Activated CD4-positive, alpha-beta T cell treated with anti-CD3 and anti-CD28 coated beads, Interleukin-2, amount 10 ng/mL, durations not matched to agents 7 days and 5 days (primary cell): ENCODE data around the gene NIM1K. TPM values are rescaled to one million over a fixed set of nuclear protein-coding genes. Genes with fewer than 3 reads are reported as not detected.

Experiments used
- CTCF ChIA-PET: fragments of 350-600 bp; sonication (Branson Sonifier 250); formaldehyde crosslinking; loops from one replicate; lab custom pipeline; 2021; ENCODE audit warnings: antibody characterized with exemption; lab: Charles Lee
- POLR2A ChIA-PET: fragments of 350-600 bp; sonication (Branson Sonifier 250); formaldehyde crosslinking; loops from one replicate; lab custom pipeline; 2021; ENCODE audit warnings: antibody characterized with exemption; lab: Charles Lee
- DNase-seq: peaks from one replicate; pipeline ENCODE4 v3.0.0-alpha.2; 2020
- H3K27ac Mint-ChIP-seq: one replicate; pipeline ENCODE4 v1.8.0; 2021; ENCODE audit warnings: mild to moderate bottlenecking, moderate library complexity, mixed read lengths
- H3K27me3 Mint-ChIP-seq: one replicate; pipeline ENCODE4 v1.8.0; 2021; ENCODE audit warnings: mixed read lengths
- H3K36me3 Mint-ChIP-seq: one replicate; pipeline ENCODE4 v1.8.0; 2021; ENCODE audit warnings: low read depth, mixed read lengths
- H3K4me1 Mint-ChIP-seq: one replicate; pipeline ENCODE4 v1.8.0; 2021; ENCODE audit warnings: mixed read lengths
- H3K4me3 Mint-ChIP-seq: one replicate; pipeline ENCODE4 v1.8.0; 2021; ENCODE audit warnings: mild to moderate bottlenecking, moderate library complexity, mixed read lengths
- H3K9me3 Mint-ChIP-seq: one replicate; pipeline ENCODE4 v1.8.0; 2021; ENCODE audit warnings: mixed read lengths
- total RNA-seq, 2 experiments: library from RNA; stranded (reverse); gene quantifications; one replicate each; pipeline ENCODE4 v1.2.3, GENCODE V29; 2021

Gene NIM1K
- total RNA-seq, 2 experiments from 2014 or later, result 0.50 to 0.75 TPM

GRCh38 chr5:43274435-43275114 is 82.5 kb downstream of the NIM1K start:
- Mint-ChIP-seq H3K9me3 (no peaks in the 10 kb centered on the region), H3K4me3 (no peak overlapping the region), H3K4me1 (no peaks in the 10 kb centered on the region), H3K27ac (no peak overlapping the region), H3K36me3 (no peaks in the 10 kb centered on the region), H3K27me3 (peaks cover 10% of the 10 kb centered on the region)
- ChIA-PET POLR2A (no interaction called here), CTCF (interaction anchor here (0.9 to 1.0 kb wide), 2 partner anchors 32 to 53 kb away, joined by 3 read pairs; no protein-coding TSS in a partner anchor)
- no peak for DNase-seq

GRCh38 chr5:43275391-43275790 is 83.4 kb downstream of the NIM1K start:
- H3K36me3 Mint-ChIP-seq, result no peaks in the 10 kb centered on the region
- H3K27ac Mint-ChIP-seq, result no peak overlapping the region
- no peaks in the 10 kb centered on the region for H3K4me1 Mint-ChIP-seq
- ChIA-PET POLR2A (no interaction called here), CTCF (interaction anchor here (0.6 to 1.0 kb wide), 3 partner anchors 33 to 112 kb away, joined by 3 to 4 read pairs (median 3); no protein-coding TSS in a partner anchor)
- H3K9me3 Mint-ChIP-seq, result no peaks in the 10 kb centered on the region
- peaks cover 10% of the 10 kb centered on the region for H3K27me3 Mint-ChIP-seq
- no peak overlapping the region for H3K4me3 Mint-ChIP-seq
- no peak for DNase-seq

GRCh38 chr5:43279548-43280274 is 87.7 kb downstream of the NIM1K start:
- no peaks in the 10 kb centered on the region for H3K36me3 Mint-ChIP-seq
- no peak overlapping the region for H3K4me3 Mint-ChIP-seq
- DNase-seq, result no peak
- ChIA-PET POLR2A (no interaction called here), CTCF (no interaction called here)
- H3K4me1 Mint-ChIP-seq, result no peaks in the 10 kb centered on the region
- H3K27me3 Mint-ChIP-seq, result no peaks in the 10 kb centered on the region
- no peak overlapping the region for H3K27ac Mint-ChIP-seq
- no peaks in the 10 kb centered on the region for H3K9me3 Mint-ChIP-seq

GRCh38 chr5:43281840-43282658 is 90.0 kb downstream of the NIM1K start:
- Mint-ChIP-seq H3K4me3 (no peak overlapping the region), H3K4me1 (no peaks in the 10 kb centered on the region), H3K36me3 (peaks cover 10% of the 10 kb centered on the region), H3K27me3 (no peaks in the 10 kb centered on the region), H3K27ac (no peak overlapping the region), H3K9me3 (no peaks in the 10 kb centered on the region)
- no peak for DNase-seq
- ChIA-PET POLR2A (no interaction called here), CTCF (no interaction called here)

- POLR2A ChIA-PET, result no interaction called here
- CTCF ChIA-PET, result interaction anchor here (0.5 to 1.1 kb wide), 2 partner anchors 9 to 114 kb away, joined by 5 to 6 read pairs; no protein-coding TSS in a partner anchor
These were observed 94.6 kb downstream of the NIM1K start for GRCh38 chr5:43286623-43287022.

GRCh38 chr5:43287493-43287892 is 95.5 kb downstream of the NIM1K start:
- Mint-ChIP-seq H3K4me3 (no peak overlapping the region), H3K27me3 (no peaks in the 10 kb centered on the region), H3K9me3 (no peaks in the 10 kb centered on the region), H3K36me3 (peaks cover 43% of the 10 kb centered on the region), H3K27ac (no peak overlapping the region), H3K4me1 (peaks cover 6% of the 10 kb centered on the region)
- no peak for DNase-seq
- CTCF ChIA-PET, result interaction anchor here (1.1 kb wide), 1 partner anchor 10 kb away, joined by 6 read pairs; no protein-coding TSS in a partner anchor
- POLR2A ChIA-PET, result no interaction called here

More at GRCh38 chr5:43286623-43287022, 94.6 kb downstream of the NIM1K start:
- Mint-ChIP-seq H3K27ac (no peak overlapping the region), H3K36me3 (peaks cover 39% of the 10 kb centered on the region), H3K9me3 (no peaks in the 10 kb centered on the region), H3K4me3 (no peak overlapping the region), H3K27me3 (no peaks in the 10 kb centered on the region), H3K4me1 (peaks cover 5% of the 10 kb centered on the region)
- DNase-seq, result no peak

GRCh38 chr5:43288269-43288831 is 96.3 kb downstream of the NIM1K start:
- POLR2A ChIA-PET, result no interaction called here
- Mint-ChIP-seq H3K4me1 (peaks cover 6% of the 10 kb centered on the region), H3K9me3 (no peaks in the 10 kb centered on the region), H3K27me3 (no peaks in the 10 kb centered on the region), H3K27ac (no peak overlapping the region), H3K36me3 (peaks cover 49% of the 10 kb centered on the region), H3K4me3 (no peak overlapping the region)
- DNase-seq, result no peak
- CTCF ChIA-PET, result interaction anchor here (1.5 kb wide), 1 partner anchor 182 kb away, joined by 3 read pairs; no protein-coding TSS in a partner anchor

- Mint-ChIP-seq H3K27ac (no peak overlapping the region), H3K4me1 (peaks cover 6% of the 10 kb centered on the region), H3K9me3 (no peaks in the 10 kb centered on the region), H3K36me3 (peaks cover 69% of the 10 kb centered on the region), H3K4me3 (no peak overlapping the region), H3K27me3 (no peaks in the 10 kb centered on the region)
- ChIA-PET POLR2A (no interaction called here), CTCF (no interaction called here)
- DNase-seq, result no peak
These were observed 98.7 kb downstream of the NIM1K start for GRCh38 chr5:43290726-43291125.

GRCh38 chr5:43294226-43294625 is 102.2 kb downstream of the NIM1K start:
- Mint-ChIP-seq H3K27ac (no peak overlapping the region), H3K4me1 (peaks cover 10% of the 10 kb centered on the region), H3K4me3 (no peak overlapping the region), H3K36me3 (peaks cover 78% of the 10 kb centered on the region), H3K27me3 (no peaks in the 10 kb centered on the region), H3K9me3 (no peaks in the 10 kb centered on the region)
- ChIA-PET POLR2A (no interaction called here), CTCF (interaction anchor here (1.1 kb wide), 1 partner anchor 11 kb away, joined by 3 read pairs; no protein-coding TSS in a partner anchor)
- no peak for DNase-seq

- Mint-ChIP-seq H3K4me1 (peaks cover 10% of the 10 kb centered on the region), H3K9me3 (no peaks in the 10 kb centered on the region), H3K36me3 (peaks cover 77% of the 10 kb centered on the region), H3K27ac (no peak overlapping the region), H3K4me3 (no peak overlapping the region), H3K27me3 (no peaks in the 10 kb centered on the region)
- ChIA-PET POLR2A (no interaction called here), CTCF (interaction anchor here (0.8 to 1.0 kb wide), 3 partner anchors 12 to 189 kb away, joined by 3 to 6 read pairs (median 4); no protein-coding TSS in a partner anchor)
- no peak for DNase-seq
These were observed 103.2 kb downstream of the NIM1K start for GRCh38 chr5:43295202-43295601.

GRCh38 chr5:43296835-43297234 is 104.8 kb downstream of the NIM1K start:
- ChIA-PET CTCF (no interaction called here), POLR2A (no interaction called here)
- H3K4me3 Mint-ChIP-seq, result no peak overlapping the region

GRCh38 chr5:43298443-43298842 is 106.4 kb downstream of the NIM1K start:
- Mint-ChIP-seq H3K27me3 (no peaks in the 10 kb centered on the region), H3K4me3 (no peak overlapping the region), H3K9me3 (no peaks in the 10 kb centered on the region), H3K36me3 (peaks cover 68% of the 10 kb centered on the region), H3K4me1 (peaks cover 25% of the 10 kb centered on the region), H3K27ac (no peak overlapping the region)
- ChIA-PET POLR2A (no interaction called here), CTCF (no interaction called here)
- no peak for DNase-seq

More at GRCh38 chr5:43296835-43297234, 104.8 kb downstream of the NIM1K start:
- no peak for DNase-seq
- peaks cover 12% of the 10 kb centered on the region for H3K4me1 Mint-ChIP-seq
- H3K27me3 Mint-ChIP-seq, result no peaks in the 10 kb centered on the region
- H3K36me3 Mint-ChIP-seq, result peaks cover 73% of the 10 kb centered on the region
- no peak overlapping the region for H3K27ac Mint-ChIP-seq
- H3K9me3 Mint-ChIP-seq, result no peaks in the 10 kb centered on the region
